ENCODE measurements around the gene LZTR1.

DNA sequence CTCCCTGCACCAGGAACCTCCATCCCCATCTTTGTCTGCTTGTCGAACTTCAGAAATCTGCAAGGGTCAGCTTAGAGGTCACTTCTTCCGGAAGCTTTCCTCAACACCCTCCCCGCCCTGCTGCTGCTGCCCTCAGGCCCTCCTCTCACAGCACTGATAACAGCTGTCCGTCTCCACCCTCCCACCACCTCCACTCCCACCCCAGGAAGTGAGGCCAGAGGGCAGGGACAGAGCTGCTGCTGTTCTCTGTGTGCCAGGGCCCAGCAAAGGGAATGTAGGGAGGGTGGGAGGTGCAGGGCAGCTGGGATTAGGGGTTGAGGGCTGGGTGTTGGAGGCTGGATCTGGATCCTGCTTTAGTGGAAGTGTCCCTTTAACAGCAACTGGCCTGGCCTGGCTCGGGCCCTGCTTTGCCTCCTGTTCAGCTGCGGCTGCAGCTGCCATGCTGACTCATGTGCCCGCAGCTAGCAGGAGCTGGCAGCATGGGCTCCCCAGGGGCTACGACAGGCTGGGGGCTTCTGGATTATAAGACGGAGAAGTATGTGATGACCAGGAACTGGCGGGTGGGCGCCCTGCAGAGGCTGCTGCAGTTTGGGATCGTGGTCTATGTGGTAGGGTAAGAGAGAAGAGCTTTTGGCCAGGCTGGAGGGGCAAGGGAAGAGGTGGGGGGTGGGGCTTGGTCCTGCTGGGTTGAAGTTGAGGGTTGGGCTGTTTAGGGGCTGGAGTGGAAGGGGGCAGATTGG is 32.8 kb downstream of the LZTR1 start, which contains the start of gene P2RX6:
- TF ChIP-seq GATA3 (IDR thresholded peaks at IDR 0.05; ENCODE audit: low read depth, low read length) (no peak), GATA2 (IDR thresholded peaks at IDR 0.05; ENCODE audit: low read depth, low read length) (peak; percentile 83)

All from SH-SY5Y (cell line).